ENCODE results near the gene RIPK4. TPM values are rescaled to one million over a fixed set of nuclear protein-coding genes. Genes with fewer than 3 reads are reported as not detected.

Gene RIPK4
- total RNA-seq, 1 donor from 2014 or later, result 1.8 TPM

GRCh38 chr21:41755934-41756773, 10.7 kb downstream of the RIPK4 start:
- no peaks in the 10 kb centered on the region for H3K9me3 Mint-ChIP-seq (ENCODE audit: unreplicated experiment)
- peaks cover 13% of the 10 kb centered on the region for H3K4me1 ChIP-seq (ENCODE audit: insufficient read depth, low read length)
- FAIRE-seq (no peak), DNase-seq (ENCODE audit: low read depth) (no peak)
- no peak overlapping the region for H3K27ac Mint-ChIP-seq (ENCODE audit: unreplicated experiment)
- H3K79me2 ChIP-seq (ENCODE audit: insufficient read depth, low read length), result peaks cover 5% of the 10 kb centered on the region
- no peak overlapping the region for H3K4me3 Mint-ChIP-seq (ENCODE audit: unreplicated experiment)
- H3K36me3 Mint-ChIP-seq (ENCODE audit: low read depth, unreplicated experiment), result no peaks in the 10 kb centered on the region
- no peaks in the 10 kb centered on the region for H3K27me3 ChIP-seq (ENCODE audit: insufficient read depth, low read length)
- H3K4me1 Mint-ChIP-seq (ENCODE audit: low read depth, unreplicated experiment), result peaks cover 11% of the 10 kb centered on the region
- no peak overlapping the region for H3K4me2 ChIP-seq (ENCODE audit: low read length)
- H4K20me1 ChIP-seq (ENCODE audit: insufficient read depth, low read length), result no peaks in the 10 kb centered on the region
- H3K9ac ChIP-seq (ENCODE audit: low read length), result no peak overlapping the region
- H3K4me3 ChIP-seq (ENCODE audit: insufficient read depth, low read depth, low read length), result no peak overlapping the region
- H3K36me3 ChIP-seq (ENCODE audit: insufficient read depth, low read length), result no peaks in the 10 kb centered on the region
- H2AFZ ChIP-seq (ENCODE audit: low read depth, low read length), result no peak overlapping the region
- peaks cover 13% of the 10 kb centered on the region for H3K27me3 Mint-ChIP-seq (ENCODE audit: low read depth, unreplicated experiment)
- no peaks in the 10 kb centered on the region for H3K9me3 ChIP-seq (ENCODE audit: insufficient read depth, low read depth, low read length)
- no peak overlapping the region for H3K27ac ChIP-seq (ENCODE audit: low read depth, low read length)
- TF ChIP-seq, protein P1, sequence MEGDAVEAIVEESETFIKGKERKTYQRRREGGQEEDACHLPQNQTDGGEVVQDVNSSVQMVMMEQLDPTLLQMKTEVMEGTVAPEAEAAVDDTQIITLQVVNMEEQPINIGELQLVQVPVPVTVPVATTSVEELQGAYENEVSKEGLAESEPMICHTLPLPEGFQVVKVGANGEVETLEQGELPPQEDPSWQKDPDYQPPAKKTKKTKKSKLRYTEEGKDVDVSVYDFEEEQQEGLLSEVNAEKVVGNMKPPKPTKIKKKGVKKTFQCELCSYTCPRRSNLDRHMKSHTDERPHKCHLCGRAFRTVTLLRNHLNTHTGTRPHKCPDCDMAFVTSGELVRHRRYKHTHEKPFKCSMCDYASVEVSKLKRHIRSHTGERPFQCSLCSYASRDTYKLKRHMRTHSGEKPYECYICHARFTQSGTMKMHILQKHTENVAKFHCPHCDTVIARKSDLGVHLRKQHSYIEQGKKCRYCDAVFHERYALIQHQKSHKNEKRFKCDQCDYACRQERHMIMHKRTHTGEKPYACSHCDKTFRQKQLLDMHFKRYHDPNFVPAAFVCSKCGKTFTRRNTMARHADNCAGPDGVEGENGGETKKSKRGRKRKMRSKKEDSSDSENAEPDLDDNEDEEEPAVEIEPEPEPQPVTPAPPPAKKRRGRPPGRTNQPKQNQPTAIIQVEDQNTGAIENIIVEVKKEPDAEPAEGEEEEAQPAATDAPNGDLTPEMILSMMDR (IDR thresholded peaks at IDR 0.05; ENCODE audit: insufficient read depth, low read depth, low read length), result no peak
- no peak for TF ChIP-seq EZH2 (IDR thresholded peaks at IDR 0.05; ENCODE audit: insufficient read depth, low read length)

- no peak overlapping the region for H3K27ac Mint-ChIP-seq (ENCODE audit: unreplicated experiment)
- Histone ChIP-seq H2AFZ (ENCODE audit: low read depth, low read length) (no peak overlapping the region), H3K9ac (ENCODE audit: low read length) (no peak overlapping the region), H3K36me3 (ENCODE audit: insufficient read depth, low read length) (no peaks in the 10 kb centered on the region), H4K20me1 (ENCODE audit: insufficient read depth, low read length) (no peaks in the 10 kb centered on the region), H3K27ac (ENCODE audit: low read depth, low read length) (no peak overlapping the region), H3K79me2 (ENCODE audit: insufficient read depth, low read length) (peaks cover 5% of the 10 kb centered on the region), H3K9me3 (ENCODE audit: insufficient read depth, low read depth, low read length) (no peaks in the 10 kb centered on the region), H3K4me1 (ENCODE audit: insufficient read depth, low read length) (peaks cover 9% of the 10 kb centered on the region), H3K4me2 (ENCODE audit: low read length) (no peak overlapping the region), H3K4me3 (ENCODE audit: insufficient read depth, low read depth, low read length) (no peak overlapping the region), H3K27me3 (ENCODE audit: insufficient read depth, low read length) (no peaks in the 10 kb centered on the region)
- no peak for FAIRE-seq
- peaks cover 14% of the 10 kb centered on the region for H3K27me3 Mint-ChIP-seq (ENCODE audit: low read depth, unreplicated experiment)
- DNase-seq (ENCODE audit: low read depth), result no peak
- H3K36me3 Mint-ChIP-seq (ENCODE audit: low read depth, unreplicated experiment), result no peaks in the 10 kb centered on the region
- TF ChIP-seq, protein P1 (IDR thresholded peaks at IDR 0.05; ENCODE audit: insufficient read depth, low read depth, low read length), result no peak
- no peak for TF ChIP-seq EZH2 (IDR thresholded peaks at IDR 0.05; ENCODE audit: insufficient read depth, low read length)
- peaks cover 8% of the 10 kb centered on the region for H3K4me1 Mint-ChIP-seq (ENCODE audit: low read depth, unreplicated experiment)
- H3K9me3 Mint-ChIP-seq (ENCODE audit: unreplicated experiment), result no peaks in the 10 kb centered on the region
- no peak overlapping the region for H3K4me3 Mint-ChIP-seq (ENCODE audit: unreplicated experiment)
Measured at GRCh38 chr21:41755258-41755933, 11.5 kb downstream of the RIPK4 start.
